Breast epithelium (tissue), 3 donors: ENCODE data around the gene OR8D4.
"Not testable (repeated sequence)": the region's sequence is repeated elsewhere in the genome, so short reads cannot be mapped to it uniquely, and the experiment has no call there.

Experiments
- POLR2A ChIP-seq: fragments of 450-650 bp; IDR thresholded peaks from one replicate; pipeline ENCODE4 v1.6.1; 2016; ENCODE audit warnings: antibody characterized with exemption, mild to moderate bottlenecking, moderate library complexity
- POLR2AphosphoS5 ChIP-seq, 3 donors: sonication (generic); formaldehyde crosslinking; IDR thresholded peaks; one replicate each; pipeline ENCODE4 v1.6.1; 2017; ENCODE audit warnings: antibody characterized with exemption in 3 of 3

- TF ChIP-seq POLR2AphosphoS5 (IDR thresholded peaks at IDR 0.05); POLR2A: not testable (repeated sequence)
Measured at GRCh38 chr11:123867795-123868194, 34.2 kb upstream of the OR8D4 start.
